Neural cell (in vitro differentiated cells): ENCODE results near the gene FAM135A. TPM values are rescaled to one million over a fixed set of nuclear protein-coding genes. Genes with fewer than 3 reads are reported as not detected.

Source experiments
- H2AFZ ChIP-seq: fragments of 200-600, 300-800 bp; sonication (generic), shearing (Covaris generic); 2 replicates; pipeline ENCODE4 v1.6.0; 2014; ENCODE audit warnings: low read depth, mild to moderate bottlenecking, antibody characterized with exemption, low read length, moderate library complexity
- H3F3A ChIP-seq: fragments of 200-600 bp; shearing (Covaris generic); 2 replicates; pipeline ENCODE4 v1.6.1; 2016; ENCODE audit warnings: mild to moderate bottlenecking, moderate library complexity, mixed read lengths, antibody characterized with exemption, low read length; ENCODE audit not compliant: insufficient read depth, poor library complexity, severe bottlenecking
- H3K27ac ChIP-seq: fragments of 200-600, 300-800 bp; sonication (generic), shearing (Covaris generic); 2 replicates; pipeline ENCODE4 v1.5.1; 2014; ENCODE audit warnings: mild to moderate bottlenecking, low read length, moderate library complexity
- H3K27me3 ChIP-seq: fragments of 300-800, 200-600 bp; sonication (generic), shearing (Covaris generic); 2 replicates; pipeline ENCODE4 v1.6.0; 2014; ENCODE audit warnings: mild to moderate bottlenecking, low read depth, low read length, moderate library complexity; ENCODE audit not compliant: insufficient read depth
- H3K36me3 ChIP-seq: fragments of 300-800, 200-600 bp; sonication (generic), shearing (Covaris generic); 2 replicates; pipeline ENCODE4 v1.5.1; 2014; ENCODE audit warnings: mild to moderate bottlenecking, antibody characterized with exemption, low read length, moderate library complexity; ENCODE audit not compliant: insufficient read depth
- H3K4me2 ChIP-seq: fragments of 300-800, 200-600 bp; sonication (generic), shearing (Covaris generic); 2 replicates; pipeline ENCODE4 v1.6.0; 2014; ENCODE audit warnings: mild to moderate bottlenecking, low read length
- H3K4me3 ChIP-seq: fragments of 300-800, 200-600 bp; sonication (generic), shearing (Covaris generic); 2 replicates; pipeline ENCODE4 v1.5.1; 2014; ENCODE audit warnings: mild to moderate bottlenecking, low read length, moderate library complexity
- H3K79me2 ChIP-seq: fragments of 200-600 bp; shearing (Covaris generic); replicated peaks from 2 replicates; pipeline ENCODE4 v1.6.0; 2014; ENCODE audit warnings: mild to moderate bottlenecking, low read length, moderate library complexity; ENCODE audit not compliant: insufficient read depth
- H3K9ac ChIP-seq: fragments of 300-800, 200-600 bp; sonication (generic), shearing (Covaris generic); 2 replicates; pipeline ENCODE4 v1.6.1; 2016; ENCODE audit warnings: mild to moderate bottlenecking, low read length, mixed read lengths
- H3K9me2 ChIP-seq: fragments of 200-600 bp; shearing (Covaris generic); 2 replicates; pipeline ENCODE4 v1.6.1; 2016; ENCODE audit warnings: mild to moderate bottlenecking, low read length, mixed read lengths; ENCODE audit not compliant: insufficient read depth
- H3K9me3 ChIP-seq: fragments of 200-600, 300-800 bp; sonication (generic), shearing (Covaris generic); 2 replicates; pipeline ENCODE4 v1.6.1; 2016; ENCODE audit warnings: mild to moderate bottlenecking, mixed run types, low read length, moderate library complexity, mixed read lengths
- H4K20me1 ChIP-seq: fragments of 200-600 bp; shearing (Covaris generic); 2 replicates; pipeline ENCODE4 v1.6.1; 2016; ENCODE audit warnings: mild to moderate bottlenecking, mixed run types; ENCODE audit not compliant: insufficient read depth
- CTCF ChIP-seq: fragments of 450-650 bp; IDR thresholded peaks from 2 replicates; pipeline ENCODE4 v1.5.1; 2014; ENCODE audit warnings: antibody characterized with exemption, mild to moderate bottlenecking, moderate library complexity; ENCODE audit not compliant: poor library complexity, severe bottlenecking
- EP300 ChIP-seq: fragments of 450-650 bp; conservative IDR thresholded peaks from 2 replicates; pipeline ENCODE4 v1.6.1; 2014; ENCODE audit warnings: antibody characterized with exemption, mild to moderate bottlenecking, moderate library complexity; ENCODE audit not compliant: poor library complexity, severe bottlenecking
- EZH2 ChIP-seq: fragments of 200-600, 300-800 bp; shearing (Covaris generic), sonication (generic); IDR thresholded peaks from 2 replicates; pipeline ENCODE4 v1.6.1; 2014; ENCODE audit warnings: antibody characterized with exemption, low read length, borderline replicate concordance, mild to moderate bottlenecking; ENCODE audit not compliant: insufficient read depth, poor library complexity, severe bottlenecking
- MXI1 ChIP-seq: fragments of 450-650 bp; conservative IDR thresholded peaks from 2 replicates; pipeline ENCODE4 v1.6.1; 2014; ENCODE audit warnings: antibody characterized with exemption, mild to moderate bottlenecking; ENCODE audit not compliant: poor library complexity, severe bottlenecking
- POLR2AphosphoS5 ChIP-seq: IDR thresholded peaks from 2 replicates; pipeline ENCODE4 v1.6.1; 2012
- RAD21 ChIP-seq: fragments of 450-650 bp; conservative IDR thresholded peaks from 2 replicates; pipeline ENCODE4 v1.6.1; 2014; ENCODE audit warnings: antibody characterized with exemption, mild to moderate bottlenecking, moderate library complexity
- REST ChIP-seq: IDR thresholded peaks from 2 replicates; pipeline ENCODE4 v1.6.1; 2012; ENCODE audit warnings: borderline replicate concordance
- SMC3 ChIP-seq: fragments of 450-650 bp; conservative IDR thresholded peaks from 2 replicates; pipeline ENCODE4 v1.6.1; 2014; ENCODE audit warnings: antibody characterized with exemption, mild to moderate bottlenecking, moderate library complexity; ENCODE audit not compliant: poor library complexity
- TAF1 ChIP-seq: IDR thresholded peaks from 2 replicates; pipeline ENCODE4 v1.6.1; 2012; ENCODE audit warnings: low read depth
- polyA plus RNA-seq: library from polyadenylated mRNA; depleted of rRNA; stranded (reverse); fragments of >200 nt; gene quantifications from 2 replicates; pipeline ENCODE4 v1.2.3, GENCODE V29; 2014

Gene FAM135A
- polyA plus RNA-seq, 1 donor from 2014 or later = 31.4 TPM

GRCh38 chr6:70527071-70527737, 113.9 kb downstream of the FAM135A start:
- no peaks in the 10 kb centered on the region for H3K79me2 ChIP-seq
- no peaks in the 10 kb centered on the region for H3F3A ChIP-seq
- no peak overlapping the region for H3K27ac ChIP-seq
- H3K4me3 ChIP-seq = no peak overlapping the region
- no peaks in the 10 kb centered on the region for H4K20me1 ChIP-seq
- H3K9ac ChIP-seq = no peak overlapping the region
- H3K9me3 ChIP-seq = no peaks in the 10 kb centered on the region
- H3K4me2 ChIP-seq = no peak overlapping the region
- H3K36me3 ChIP-seq = no peaks in the 10 kb centered on the region
- H2AFZ ChIP-seq = no peak overlapping the region
- no peaks in the 10 kb centered on the region for H3K9me2 ChIP-seq
- TF ChIP-seq TAF1 (no peak), EZH2 (no peak), SMC3 (no peak), REST (no peak), EP300 (no peak), POLR2AphosphoS5 (no peak), RAD21 (no peak), MXI1 (no peak), CTCF (no peak)
- no peaks in the 10 kb centered on the region for H3K27me3 ChIP-seq

- no peaks in the 10 kb centered on the region for H3K9me2 ChIP-seq
- H3K27me3 ChIP-seq = no peaks in the 10 kb centered on the region
- H3K36me3 ChIP-seq = no peaks in the 10 kb centered on the region
- H3K79me2 ChIP-seq = no peaks in the 10 kb centered on the region
- no peak overlapping the region for H3K4me2 ChIP-seq
- no peak overlapping the region for H3K9ac ChIP-seq
- H2AFZ ChIP-seq = no peak overlapping the region
- H3F3A ChIP-seq = no peaks in the 10 kb centered on the region
- TF ChIP-seq MXI1 (no peak), TAF1 (no peak), POLR2AphosphoS5 (no peak), CTCF (no peak), EP300 (no peak), REST (no peak), RAD21 (no peak), EZH2 (no peak), SMC3 (no peak)
- H3K4me3 ChIP-seq = no peak overlapping the region
- H4K20me1 ChIP-seq = no peaks in the 10 kb centered on the region
- H3K9me3 ChIP-seq = no peaks in the 10 kb centered on the region
- H3K27ac ChIP-seq = no peak overlapping the region
Measured at GRCh38 chr6:70530023-70530422, 116.7 kb downstream of the FAM135A start.
